HG02938 (cell line): ENCODE results near the gene TMEM139.
"Not testable (repeated sequence)": the region's sequence is repeated elsewhere in the genome, so short reads cannot be mapped to it uniquely, and the experiment has no call there.

Source experiments
- ATAC-seq: cut with Tn5 transposase; IDR thresholded peaks from one replicate; pipeline ENCODE4 v1.9.1; 2021; ENCODE audit warnings: mild to moderate bottlenecking, moderate library complexity; ENCODE audit not compliant: unreplicated experiment

TMEM139 gene

DNA sequence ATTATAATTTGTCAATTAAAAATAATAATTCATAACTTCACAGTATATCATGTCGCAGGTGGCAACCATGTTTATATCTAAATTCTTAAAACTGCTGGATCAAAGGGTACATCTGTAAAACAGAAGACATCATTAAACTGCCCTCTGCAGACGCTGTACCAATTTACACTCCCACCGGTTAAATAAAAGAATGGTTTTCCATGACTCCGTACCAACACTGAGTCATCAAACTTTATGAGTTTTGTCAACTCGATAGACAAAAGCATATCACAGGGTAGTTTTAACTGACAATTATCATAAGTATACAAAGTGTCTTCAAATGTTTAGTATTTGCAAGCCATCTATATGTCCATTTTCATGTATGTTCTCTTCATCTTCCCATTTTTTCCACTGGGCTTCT is 27.3 kb upstream of the TMEM139 start:
- ATAC-seq, result no peak

DNA sequence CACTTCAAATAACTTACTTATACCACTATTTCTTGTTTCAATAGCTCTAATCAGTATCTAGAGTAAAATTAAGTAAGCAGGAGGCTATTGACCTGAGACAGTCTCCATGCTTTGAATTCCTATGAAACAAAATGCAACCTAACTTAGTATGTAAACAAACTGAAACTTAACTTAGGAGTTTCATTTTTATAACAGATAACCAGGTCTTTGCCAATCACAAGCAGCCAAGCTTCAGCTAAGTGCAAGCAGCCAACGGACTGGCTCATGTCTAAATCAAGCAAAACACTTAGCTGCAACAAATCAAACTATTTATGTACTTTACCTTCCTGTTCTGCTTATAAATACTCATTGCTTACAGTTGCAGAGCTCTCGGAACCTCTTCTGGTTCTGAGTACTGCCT is 25.9 kb upstream of the TMEM139 start:
- peak; percentile 29 for ATAC-seq

DNA sequence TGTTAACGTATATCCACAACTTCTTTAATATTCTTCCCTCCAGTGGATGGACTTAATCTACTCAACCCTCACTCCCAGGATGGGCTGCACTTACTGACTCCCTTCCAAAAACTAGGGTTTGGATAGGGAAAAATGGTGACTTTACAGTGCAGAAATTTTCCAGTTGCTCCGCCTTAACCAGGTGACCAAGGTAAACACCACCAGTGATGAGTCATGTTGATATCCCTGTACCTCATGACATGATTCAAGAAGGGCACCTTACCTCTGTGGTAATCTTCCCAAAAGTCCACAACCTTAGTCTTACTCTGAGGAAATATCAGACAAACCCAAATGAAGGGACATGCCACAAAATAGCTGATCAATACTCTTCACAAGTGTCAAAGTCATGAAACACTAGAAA is 25.0 kb upstream of the TMEM139 start:
- no peak for ATAC-seq

DNA sequence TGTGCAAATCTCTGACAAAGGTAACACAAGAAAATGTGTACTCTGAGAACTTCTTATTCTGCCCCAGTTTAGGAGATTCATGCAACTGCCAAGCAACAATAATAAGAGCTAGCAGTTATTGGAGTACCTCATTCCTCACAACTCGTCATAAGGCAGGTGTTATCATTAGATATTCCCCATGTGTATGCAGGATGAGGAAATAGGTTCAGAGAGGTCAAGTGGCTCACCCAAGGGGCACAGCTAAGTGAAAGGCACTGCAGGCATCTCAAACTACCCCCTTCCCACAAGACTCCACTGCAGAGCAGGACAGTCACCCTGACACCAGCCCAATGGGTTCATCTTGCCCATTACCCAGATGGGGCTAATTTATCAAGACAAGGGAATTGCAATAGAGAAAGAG is 22.9 kb upstream of the TMEM139 start:
- no peak for ATAC-seq

DNA sequence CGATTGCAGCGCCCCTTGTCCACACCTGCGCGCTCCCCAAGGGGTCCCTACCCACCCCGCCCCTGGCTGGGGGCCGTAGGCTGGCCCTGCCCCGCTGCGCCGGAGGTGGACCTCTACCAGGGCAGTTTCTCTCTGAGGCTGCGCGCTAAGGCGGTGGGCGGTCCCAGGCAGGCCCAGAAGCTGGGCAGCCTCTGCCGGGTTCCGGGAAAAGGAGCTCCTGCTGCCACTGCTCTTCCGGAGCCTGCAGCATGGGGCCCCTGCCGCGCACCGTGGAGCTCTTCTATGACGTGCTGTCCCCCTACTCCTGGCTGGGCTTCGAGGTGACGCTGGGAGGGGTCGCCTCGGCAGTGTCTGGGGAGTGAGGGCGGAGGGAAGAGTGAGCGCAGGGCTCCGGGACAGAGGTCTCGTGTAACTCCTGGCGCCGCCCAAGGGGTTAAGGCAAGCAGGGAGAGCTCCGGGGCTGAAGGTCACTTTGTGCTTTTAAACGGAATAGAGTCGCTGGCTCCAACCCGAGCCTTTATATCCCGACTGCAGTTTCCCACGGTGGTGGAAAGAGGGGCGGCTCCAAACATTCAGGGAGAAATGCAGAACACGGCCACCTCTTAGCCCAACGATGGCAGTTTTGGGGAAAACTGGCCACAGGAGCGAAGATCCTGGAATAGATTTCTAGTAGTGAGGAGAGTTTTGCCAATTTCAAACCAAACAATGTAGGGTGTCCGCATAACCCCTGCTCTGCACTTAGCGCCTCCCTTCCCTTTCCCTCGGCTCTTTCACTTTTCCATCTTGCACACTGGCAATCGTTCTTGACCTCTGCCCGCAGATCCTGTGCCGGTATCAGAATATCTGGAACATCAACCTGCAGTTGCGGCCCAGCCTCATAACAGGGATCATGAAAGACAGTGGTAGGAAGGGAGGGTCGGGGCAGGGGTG is 21.2 kb upstream of the TMEM139 start, which contains the start of gene GSTK1:
GSTK1 (plus strand) TSS at position 176 of the 930 bp plus-strand sequence; CDS start at position 249, 73 bp downstream.
- peak; percentile 83 for ATAC-seq

DNA sequence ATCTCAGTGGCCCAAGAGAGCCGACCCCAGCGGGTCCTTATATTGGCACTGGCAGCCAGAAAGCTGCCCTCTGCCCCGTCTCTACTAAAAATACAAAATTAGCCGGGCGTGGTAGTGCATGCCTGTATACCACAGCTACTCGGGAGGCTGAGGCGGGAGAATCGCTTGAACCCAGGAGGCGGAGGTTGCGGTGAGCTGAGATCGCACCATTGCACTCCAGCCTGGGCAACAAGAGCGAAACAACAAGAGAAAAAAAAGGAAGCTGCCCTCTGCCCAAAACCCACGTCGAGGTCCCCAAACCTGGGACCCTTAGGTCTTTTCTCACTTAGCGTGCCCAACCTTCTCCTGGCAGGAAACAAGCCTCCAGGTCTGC is 20.6 kb upstream of the TMEM139 start:
- not testable (repeated sequence) for ATAC-seq

DNA sequence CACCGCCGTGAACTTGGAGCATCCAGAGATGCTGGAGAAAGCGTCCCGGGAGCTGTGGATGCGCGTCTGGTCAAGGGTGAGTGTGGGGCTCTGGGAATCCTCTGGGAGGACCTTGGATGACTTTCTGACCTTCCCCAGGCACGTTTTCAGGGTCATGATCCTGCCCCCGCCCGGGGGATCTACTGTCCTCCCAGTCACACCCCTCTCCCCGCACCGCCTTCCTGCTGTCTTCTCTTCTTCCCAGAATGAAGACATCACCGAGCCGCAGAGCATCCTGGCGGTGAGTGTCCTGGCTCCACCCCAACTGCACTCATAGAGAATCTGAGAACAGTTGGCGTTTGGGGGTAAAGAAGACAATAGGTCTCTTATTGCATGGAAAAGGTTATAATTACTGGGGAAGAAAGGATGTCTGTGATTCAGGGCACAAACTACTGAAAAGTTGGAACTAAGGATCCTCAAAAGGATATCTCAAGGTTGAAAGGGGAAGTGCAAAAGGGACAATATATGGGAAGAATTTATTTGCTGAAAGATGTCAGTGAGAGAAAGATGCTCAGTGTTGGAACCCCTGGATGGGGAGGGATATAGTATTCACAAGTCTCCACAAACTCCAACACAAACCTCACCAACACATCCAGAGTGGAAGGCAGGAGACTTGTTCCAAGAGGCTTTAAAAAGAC is 19.6 kb upstream of the TMEM139 start:
- ATAC-seq, result no peak

DNA sequence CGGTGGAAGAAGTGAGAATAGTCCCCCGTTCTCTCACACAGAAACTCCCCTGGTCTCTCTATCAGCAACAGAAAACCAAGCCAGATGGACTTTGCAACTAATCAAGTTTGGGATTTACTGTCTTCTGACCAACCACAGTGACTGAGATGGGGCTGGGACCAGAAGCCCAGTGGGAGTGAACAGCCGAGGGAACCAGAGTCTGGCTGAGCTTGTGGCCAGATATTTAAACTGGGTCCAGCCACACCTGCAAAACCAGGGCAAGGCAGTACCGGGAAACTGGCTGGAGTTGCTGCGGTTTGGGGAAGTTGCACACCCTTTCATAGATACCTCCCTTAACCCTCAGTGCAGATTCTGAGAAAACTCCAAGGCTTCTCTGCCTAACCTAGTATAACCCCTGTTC is 15.5 kb upstream of the TMEM139 start:
- no peak for ATAC-seq

DNA sequence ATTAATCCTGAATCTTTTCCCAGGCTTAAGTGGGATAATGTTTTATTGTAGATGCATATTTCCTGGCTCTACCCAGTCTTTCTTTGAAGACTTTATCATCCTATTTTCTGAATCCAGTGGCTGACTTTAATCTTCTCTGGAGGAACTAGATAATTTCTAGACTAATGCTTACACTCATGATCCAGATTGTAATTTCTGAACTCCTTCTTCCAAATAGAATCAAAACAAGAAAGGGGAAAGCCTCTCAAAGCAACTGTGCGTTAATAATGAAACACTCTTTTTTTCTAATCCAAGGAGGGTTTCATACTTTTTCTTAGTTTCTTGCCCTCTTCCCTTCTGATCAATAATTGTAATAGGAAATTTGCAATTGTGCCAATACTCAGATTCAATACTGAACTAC is 13.5 kb upstream of the TMEM139 start:
- no peak for ATAC-seq

DNA sequence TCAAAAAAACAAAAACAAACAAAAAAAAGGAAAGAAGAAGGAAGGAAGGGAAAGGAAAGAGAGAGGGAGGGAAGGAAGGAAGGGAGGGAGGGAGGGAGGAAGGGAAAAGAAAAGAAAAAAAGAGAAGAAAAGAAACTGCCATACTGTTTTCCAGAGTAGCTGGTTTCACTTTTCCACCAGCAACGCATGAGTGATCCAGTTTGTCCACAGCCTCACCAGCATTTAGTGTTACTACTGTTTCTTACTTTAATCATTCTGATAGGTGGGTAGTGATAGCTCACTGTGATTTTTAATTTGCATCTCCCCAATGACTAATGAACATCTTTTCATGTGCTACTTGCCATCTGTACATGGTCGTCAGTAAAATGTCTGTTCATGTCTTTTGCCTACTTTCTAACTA is 11.9 kb upstream of the TMEM139 start:
- no peak for ATAC-seq

DNA sequence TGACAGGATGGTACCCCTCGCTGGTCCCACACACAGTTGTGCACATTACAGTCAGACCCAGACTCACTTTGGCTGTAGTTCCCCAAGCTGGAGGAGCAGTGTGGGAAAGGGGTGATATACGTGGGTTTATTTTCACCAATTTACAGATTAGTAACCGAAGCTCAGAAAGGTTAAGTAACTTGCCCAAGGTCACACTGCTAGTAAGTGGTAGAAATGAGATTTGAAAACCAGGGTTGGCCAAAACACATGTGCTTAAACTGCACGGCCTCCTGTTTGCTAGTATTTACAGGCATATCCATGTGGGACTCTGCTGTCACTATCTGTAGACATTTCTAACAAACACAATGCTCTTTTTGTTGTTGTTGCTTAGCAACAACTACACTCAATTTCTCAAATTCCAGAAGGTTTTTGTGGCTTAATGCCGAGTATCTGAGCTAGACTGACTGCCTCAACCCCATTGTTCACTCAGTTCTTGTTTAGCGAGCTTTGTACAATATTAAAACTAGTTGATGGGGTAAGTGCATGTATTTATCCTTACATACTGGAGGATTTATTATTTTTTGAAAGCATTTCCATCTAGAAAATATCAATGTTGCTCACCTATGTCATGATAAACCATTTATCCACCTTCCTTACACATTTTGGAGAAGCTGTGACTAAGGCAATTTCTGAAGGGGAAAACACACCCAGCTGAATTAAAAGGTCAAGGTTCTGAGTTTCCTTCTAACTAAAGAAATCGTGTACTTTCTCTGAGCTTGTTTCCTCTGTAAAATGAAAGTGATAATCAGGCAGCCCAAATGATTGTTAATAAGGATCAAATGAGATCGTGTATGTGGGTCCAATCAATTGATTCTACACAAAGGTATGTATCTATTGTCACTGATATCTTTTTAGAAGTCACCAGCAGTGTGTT is 5.3 kb upstream of the TMEM139 start:
- ATAC-seq, result no peak

DNA sequence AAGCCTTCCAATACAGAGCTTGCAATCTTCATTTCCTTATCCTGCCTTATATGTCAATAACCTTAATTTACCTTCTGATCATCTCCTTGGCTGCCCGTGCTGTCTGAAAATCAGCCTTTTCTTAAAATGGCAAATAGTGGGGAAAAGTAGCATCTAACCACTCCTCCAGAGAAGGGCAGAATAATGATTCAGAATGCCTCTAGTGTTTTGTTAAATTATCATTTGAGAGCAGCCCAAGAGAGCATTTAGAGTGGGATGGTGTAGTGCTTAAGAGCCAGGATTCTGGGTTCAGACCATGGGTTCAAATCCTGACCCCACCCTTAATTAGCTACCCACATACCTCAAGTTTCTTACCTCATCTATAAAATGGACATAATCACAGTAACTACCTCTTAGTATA is 4.6 kb upstream of the TMEM139 start:
- ATAC-seq, result no peak

DNA sequence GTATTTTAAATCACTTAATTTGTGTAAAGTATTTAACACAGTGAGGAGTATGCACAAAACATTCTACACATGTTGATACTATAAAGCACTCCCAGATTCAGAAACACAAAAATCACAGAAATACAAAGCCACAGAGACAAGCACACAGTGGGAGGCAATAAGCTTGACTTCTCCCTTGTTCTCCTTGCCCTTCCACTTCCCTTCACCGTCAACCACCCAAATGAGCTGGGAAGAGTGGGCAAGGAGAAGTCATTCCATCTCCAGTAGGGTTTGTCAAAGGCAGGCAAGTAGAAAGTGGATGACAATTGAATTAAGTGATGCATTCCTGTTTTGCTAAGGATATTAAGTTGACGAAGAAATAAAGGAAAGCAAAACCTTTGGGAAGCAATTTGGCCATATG is 4.2 kb upstream of the TMEM139 start:
- no peak for ATAC-seq

DNA sequence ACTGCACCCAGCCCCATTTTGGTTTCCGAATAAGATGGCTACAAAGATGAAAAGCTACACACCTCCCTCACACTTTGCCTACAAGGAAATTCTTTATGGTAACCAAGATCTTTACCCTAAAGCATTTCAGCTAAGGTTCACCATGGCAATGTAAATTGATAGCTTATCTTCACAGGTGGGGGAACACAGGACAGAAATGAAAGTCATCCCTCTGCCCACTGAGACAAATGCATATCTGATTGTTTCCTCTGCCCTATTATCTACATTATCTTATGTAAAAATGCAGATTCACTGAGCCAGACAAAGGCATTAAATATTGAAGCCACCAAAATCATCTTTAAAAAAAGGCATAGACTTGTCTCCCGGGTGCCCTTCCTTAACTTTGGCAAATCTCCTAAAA is 3.2 kb upstream of the TMEM139 start:
- no peak for ATAC-seq

DNA sequence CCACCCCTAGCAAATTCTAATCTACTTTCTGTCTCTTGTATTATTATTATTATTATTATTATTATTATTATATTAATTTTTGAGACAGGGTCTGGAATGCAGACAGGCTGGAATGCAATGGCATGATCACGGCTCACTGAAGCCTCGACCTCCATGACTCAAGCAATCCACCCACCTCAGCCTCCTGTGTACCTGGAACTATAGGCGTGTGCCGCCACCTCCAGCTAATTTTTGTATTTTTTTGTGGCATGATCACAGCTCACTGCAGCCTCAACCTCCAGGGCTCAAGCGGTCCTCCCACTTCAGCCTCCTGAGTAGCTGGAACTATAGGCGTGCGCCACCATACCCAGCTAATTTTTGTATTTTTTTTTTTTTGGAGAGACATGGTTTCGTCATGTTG is 2.6 kb upstream of the TMEM139 start:
- no peak for ATAC-seq

DNA sequence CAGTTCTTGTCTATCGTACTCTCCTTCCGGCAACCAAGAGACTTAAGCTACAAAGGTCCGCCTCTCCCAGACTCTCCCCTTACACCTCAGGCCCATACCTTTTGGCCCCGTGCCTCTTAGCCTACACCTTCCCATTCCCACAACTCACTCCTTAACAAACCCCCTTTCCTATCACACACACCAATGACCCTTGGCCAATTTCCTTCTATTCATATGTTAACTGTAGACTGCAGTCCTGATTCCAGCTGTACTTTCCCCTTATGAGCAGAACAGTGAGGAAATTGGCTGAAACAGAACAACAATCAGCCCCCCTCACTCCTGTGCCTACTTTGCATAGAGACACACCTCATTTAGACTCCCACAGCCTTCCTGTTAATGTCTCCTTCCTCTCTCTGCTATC is 1.4 kb upstream of the TMEM139 start:
- ATAC-seq, result no peak

DNA sequence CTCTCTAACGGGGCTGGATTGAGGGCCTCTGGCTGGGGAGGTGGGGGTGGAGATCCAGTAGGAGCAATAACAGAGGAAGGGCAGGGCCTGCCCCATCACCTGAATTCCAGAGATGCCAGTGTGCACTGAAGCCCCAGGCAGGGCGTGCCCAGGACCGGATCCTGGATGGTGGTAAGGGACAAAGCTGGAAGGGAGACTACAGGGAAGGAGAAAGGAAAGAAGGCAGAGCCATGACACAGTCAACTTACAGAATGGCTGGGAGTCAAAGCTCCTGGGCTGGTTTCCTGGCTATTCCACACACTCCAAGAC is 666 bp downstream of the TMEM139 start:
- ATAC-seq, result no peak

DNA sequence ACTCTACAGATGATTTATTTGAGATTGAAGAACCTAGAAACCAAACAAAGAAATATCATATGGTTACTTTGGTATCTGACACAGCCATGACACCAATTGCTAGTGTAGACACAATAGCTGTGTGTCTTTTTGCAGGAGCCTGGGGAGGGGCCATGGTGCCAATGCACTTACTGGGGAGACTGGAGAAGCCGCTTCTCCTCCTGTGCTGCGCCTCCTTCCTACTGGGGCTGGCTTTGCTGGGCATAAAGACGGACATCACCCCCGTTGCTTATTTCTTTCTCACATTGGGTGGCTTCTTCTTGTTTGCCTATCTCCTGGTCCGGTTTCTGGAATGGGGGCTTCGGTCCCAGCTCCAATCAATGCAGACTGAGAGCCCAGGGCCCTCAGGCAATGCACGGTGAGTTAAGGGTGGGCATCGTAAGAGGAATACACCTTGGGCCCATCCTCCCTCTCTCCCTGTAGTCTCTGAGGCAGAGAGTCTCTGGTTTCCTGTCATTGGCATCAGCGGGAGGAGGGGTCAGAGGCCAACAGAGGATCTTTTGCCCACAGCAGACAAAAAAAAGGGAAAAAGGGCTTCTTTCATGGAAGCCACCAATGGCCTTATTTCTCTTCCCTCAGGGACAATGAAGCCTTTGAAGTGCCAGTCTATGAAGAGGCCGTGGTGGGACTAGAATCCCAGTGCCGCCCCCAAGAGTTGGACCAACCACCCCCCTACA is 1.2 kb downstream of the TMEM139 start:
- ATAC-seq, result no peak

DNA sequence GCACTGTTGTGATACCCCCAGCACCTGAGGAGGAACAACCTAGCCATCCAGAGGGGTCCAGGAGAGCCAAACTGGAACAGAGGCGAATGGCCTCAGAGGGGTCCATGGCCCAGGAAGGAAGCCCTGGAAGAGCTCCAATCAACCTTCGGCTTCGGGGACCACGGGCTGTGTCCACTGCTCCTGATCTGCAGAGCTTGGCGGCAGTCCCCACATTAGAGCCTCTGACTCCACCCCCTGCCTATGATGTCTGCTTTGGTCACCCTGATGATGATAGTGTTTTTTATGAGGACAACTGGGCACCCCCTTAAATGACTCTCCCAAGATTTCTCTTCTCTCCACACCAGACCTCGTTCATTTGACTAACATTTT is 1.7 kb downstream of the TMEM139 start:
- ATAC-seq, result no peak

DNA sequence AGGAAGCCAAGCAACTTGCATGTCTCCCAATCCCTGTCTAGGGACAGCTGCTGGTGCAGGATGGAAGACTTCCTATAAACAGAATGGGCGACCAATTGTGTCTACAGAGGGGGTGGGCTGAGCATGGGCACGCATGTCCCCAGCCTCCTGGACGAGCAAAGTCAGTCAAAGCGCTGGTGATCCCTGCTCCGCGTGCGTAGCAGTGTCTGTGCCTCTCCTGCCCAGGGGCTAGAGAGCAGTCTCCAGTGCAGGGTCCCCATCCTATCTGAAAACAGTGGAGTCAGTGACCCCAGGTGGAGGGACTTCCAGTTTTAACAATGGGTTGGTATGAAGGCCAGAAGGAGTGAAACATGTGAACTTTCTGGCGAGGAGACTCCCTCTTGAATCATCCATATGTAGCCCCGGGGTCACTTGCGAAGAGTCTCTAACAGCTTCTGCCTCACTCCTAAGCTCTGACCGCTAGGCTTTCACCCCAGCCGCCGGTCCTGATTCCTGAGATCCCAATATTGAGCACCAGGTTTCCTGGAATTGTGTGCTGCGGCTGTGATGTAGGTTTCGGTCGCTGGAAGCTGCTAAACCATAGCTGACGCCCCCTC is 2.7 kb downstream of the TMEM139 start:
- ATAC-seq, result no peak
